ENCODE measurements around the gene URB2.

The URB2 gene

GRCh38 chr1:229599218-229599954 is 26.7 kb upstream of the URB2 start:
- no peak for DNase-seq (ENCODE audit: low read depth)
- no peak for TF ChIP-seq CTCF (IDR thresholded peaks at IDR 0.05; ENCODE audit: insufficient read depth, low read depth, low read length, missing control alignments)
- no peak overlapping the region for H3K4me3 ChIP-seq (ENCODE audit: low read depth, low read length)

- no peak for TF ChIP-seq CTCF (IDR thresholded peaks at IDR 0.05; ENCODE audit: insufficient read depth, low read depth, low read length, missing control alignments)
- DNase-seq (ENCODE audit: low read depth): no peak
- H3K4me3 ChIP-seq (ENCODE audit: low read depth, low read length): no peak overlapping the region
Measured at GRCh38 chr1:229600229-229600628, 25.8 kb upstream of the URB2 start.

DNA sequence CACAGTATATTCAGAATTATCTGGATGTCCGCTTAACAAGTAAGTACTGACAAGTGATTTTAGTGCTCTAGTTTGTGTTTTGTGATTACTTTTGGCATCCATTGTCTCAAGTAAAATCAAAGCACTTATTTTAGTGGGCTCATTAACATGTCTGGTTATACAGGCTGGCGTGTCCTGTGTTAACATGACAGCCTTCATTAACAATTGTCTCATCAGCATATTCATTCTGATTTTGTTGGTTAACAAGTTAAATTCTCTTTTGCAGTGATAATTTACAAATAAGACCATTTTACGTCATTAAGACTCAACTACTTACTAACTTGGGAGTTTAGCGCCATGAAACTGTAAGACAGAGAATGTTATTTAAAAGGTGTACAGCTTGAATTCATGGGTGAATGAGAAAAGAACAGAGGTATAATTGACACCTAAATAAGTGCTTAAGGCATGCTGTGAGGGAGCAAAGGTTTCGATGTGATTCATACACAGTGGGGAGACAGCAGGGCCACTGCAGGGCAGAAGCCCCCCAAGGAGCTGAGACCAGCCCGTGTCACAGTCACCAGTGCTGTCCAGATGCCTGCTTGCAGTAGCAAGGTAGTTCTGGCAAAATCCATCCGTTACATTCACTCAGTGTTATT is 22.6 kb upstream of the URB2 start:
- no peak for TF ChIP-seq CTCF (IDR thresholded peaks at IDR 0.05; ENCODE audit: insufficient read depth, low read depth, low read length, missing control alignments)
- no peak for DNase-seq (ENCODE audit: low read depth)
- H3K4me3 ChIP-seq (ENCODE audit: low read depth, low read length): no peak overlapping the region

DNA sequence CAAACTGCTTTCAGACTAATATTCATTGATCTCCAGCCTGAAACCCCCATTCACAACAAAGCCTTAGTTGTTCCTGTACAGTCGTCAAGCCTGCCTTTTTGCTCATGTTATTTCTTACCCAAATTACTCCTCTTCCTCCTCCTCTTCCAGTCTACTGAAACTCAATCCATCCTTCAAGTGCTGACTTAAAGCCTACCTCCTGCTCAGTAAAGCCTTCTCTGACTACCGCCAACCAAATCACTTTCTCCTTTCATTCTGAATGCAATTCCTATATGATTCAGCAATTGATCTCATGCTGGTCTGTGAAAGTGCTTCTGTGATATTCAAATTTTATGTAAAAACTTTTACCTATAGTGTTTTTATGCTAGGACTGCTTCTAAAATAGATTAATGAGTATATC is 18.7 kb upstream of the URB2 start:
- TF ChIP-seq CTCF (IDR thresholded peaks at IDR 0.05; ENCODE audit: insufficient read depth, low read depth, low read length, missing control alignments): no peak
- H3K4me3 ChIP-seq (ENCODE audit: low read depth, low read length): no peak overlapping the region
- DNase-seq (ENCODE audit: low read depth): no peak

GRCh38 chr1:229608590-229608989 is 17.5 kb upstream of the URB2 start:
- no peak for TF ChIP-seq CTCF (IDR thresholded peaks at IDR 0.05; ENCODE audit: insufficient read depth, low read depth, low read length, missing control alignments)
- no peak for DNase-seq (ENCODE audit: low read depth)
- H3K4me3 ChIP-seq (ENCODE audit: low read depth, low read length): no peak overlapping the region

DNA sequence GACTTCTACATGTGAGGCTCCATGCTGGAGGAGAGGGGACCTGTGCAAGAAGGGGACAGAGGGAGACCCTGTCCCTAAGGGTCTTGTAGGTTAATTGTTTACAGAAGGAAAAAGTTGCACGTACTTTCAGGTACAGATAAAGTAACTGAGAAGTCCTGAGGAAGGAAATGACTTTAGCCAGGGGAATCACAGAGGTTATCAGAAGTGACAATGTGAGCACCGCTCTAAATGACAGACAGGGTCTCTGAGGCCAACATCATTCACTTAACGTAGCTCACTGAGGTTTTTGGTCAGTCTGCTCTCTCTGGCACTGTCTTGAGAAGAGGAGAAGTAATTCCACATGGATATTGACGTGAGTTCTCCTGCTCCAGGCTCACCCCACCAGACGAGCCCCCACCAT is 12.1 kb upstream of the URB2 start:
- TF ChIP-seq CTCF (IDR thresholded peaks at IDR 0.05; ENCODE audit: insufficient read depth, low read depth, low read length, missing control alignments): no peak
- no peak for DNase-seq (ENCODE audit: low read depth)
- H3K4me3 ChIP-seq (ENCODE audit: low read depth, low read length): no peak overlapping the region
